Cardiac septum (tissue), 1 donor: ENCODE measurements around the gene LRRC28. TPM values are rescaled to one million over a fixed set of nuclear protein-coding genes. Genes with fewer than 3 reads are reported as not detected.

ENCODE experiments used
- DNase-seq: peaks from one replicate; pipeline ENCODE4 v3.0.0-alpha.2; 2020; ENCODE audit warnings: low spot score
- intact Hi-C: fragments of 100-400 bp; cut with DNase I; formaldehyde crosslinking; loops from one replicate; pipeline ENCODE4 v1.14.0; 2022
- total RNA-seq: library from RNA; stranded (reverse); fragmentation: NEBNext Ultra II Directional; extraction: Animal tissue kit (Norgen Biotek cat#: 25700); gene quantifications from one replicate; pipeline ENCODE4 v1.2.1, GENCODE V29; 2021
- donor health status: DM: no; HTN: no; CAD: no.

The LRRC28 gene
- total RNA-seq, 1 donor from 2014 or later = 20.9 TPM

DNA sequence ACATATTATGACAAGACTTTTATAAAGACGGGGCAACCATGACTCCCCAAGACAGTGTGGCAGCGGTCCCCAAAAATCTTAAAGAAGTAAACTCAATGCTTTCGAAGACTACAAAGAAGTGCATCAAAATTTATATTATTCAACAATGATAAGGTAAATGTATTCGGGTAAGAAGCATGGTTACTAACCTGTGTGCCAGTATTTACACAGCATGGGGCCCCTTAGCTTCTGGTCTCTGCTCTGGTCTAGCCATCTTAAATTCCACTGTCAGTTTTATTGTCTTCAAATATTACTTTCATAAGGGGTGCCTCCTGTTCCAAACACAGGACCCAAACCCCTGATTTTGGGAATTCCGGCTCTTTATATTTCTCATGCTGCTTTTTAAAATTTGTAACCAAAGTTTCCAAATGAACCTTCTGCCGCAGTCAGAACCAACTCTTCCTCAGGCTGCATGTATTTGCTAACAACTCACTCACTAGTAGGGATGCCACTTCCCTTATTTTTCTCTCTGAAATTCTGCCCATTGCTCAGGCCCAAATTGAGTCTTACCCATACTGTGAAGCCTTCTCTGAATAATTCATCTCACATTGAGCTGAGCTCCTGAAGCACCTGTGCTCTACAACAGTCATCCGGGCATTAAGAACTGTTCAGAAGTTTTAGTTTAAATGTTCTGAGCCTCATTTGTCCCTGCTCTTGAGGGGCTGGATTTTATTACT is 3.1 kb upstream of the LRRC28 start:
- no peak for DNase-seq
- intact Hi-C loops = no loop called here

DNA sequence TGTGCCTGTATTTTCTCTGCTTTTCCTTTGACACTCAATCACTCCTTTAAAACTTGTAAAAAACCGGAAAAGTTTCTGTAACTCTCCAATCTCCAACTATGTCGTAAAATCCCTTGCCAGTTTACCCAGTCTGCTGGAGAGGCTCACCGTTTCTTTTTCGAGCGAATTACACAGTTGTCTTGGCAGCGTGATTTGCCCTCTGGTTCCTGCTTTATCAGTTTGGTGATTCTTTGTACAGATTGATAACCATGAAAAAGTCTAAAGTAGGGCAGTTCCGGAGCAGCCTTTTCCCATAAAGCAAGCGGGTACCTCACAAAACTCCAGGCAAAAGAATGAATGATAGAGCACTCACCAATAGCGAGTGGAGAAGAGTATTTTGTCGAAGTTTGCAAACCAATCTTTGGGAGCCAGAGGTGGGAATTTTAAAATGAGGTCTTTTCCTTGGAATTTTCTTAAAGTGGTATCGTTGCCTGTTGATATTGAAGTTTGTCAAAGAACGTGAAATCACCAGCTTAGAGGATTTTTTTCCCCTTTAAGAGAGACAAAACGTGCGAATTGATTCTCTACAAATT is 1.9 kb upstream of the LRRC28 start, which contains the start of gene TTC23:
Gene TTC23 (minus strand): TSS at position 312 of the 572 bp plus-strand sequence. CDS start 20,869 bp downstream, outside the sequence.
- intact Hi-C loops = no loop called here
- no peak for DNase-seq

- intact Hi-C loops = no loop called here
- no peak for DNase-seq
Measured at GRCh38 chr15:99250001-99250400, 1.3 kb upstream of the LRRC28 start.

DNA sequence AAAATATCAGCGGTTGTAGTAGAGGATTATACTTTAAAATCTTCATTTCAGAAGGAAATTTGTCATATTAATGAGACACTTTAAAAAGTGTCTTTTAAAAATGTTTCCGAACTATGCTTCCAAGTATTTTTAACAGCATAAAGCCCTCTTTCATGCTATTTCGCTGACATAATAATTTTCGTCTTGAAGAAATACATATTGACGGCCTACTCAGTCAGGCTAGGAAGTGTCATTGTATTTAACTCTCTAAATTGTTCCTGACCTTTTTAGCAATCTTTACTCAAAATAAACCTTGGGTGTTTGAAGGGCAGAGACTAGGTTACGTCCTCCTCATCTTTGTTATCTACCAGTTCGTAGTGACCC is 806 bp upstream of the LRRC28 start:
- intact Hi-C loops = no loop called here
- no peak for DNase-seq

GRCh38 chr15:99252326-99252725 is 1.0 kb downstream of the LRRC28 start:
- intact Hi-C loops = no loop called here
- DNase-seq = no peak

GRCh38 chr15:99253381-99254090 is 2.3 kb downstream of the LRRC28 start:
- intact Hi-C loops = no loop called here

GRCh38 chr15:99257107-99257750 is 5.9 kb downstream of the LRRC28 start:
- intact Hi-C loops = no loop called here
- no peak for DNase-seq

More at GRCh38 chr15:99253381-99254090, 2.3 kb downstream of the LRRC28 start:
- no peak for DNase-seq

DNA sequence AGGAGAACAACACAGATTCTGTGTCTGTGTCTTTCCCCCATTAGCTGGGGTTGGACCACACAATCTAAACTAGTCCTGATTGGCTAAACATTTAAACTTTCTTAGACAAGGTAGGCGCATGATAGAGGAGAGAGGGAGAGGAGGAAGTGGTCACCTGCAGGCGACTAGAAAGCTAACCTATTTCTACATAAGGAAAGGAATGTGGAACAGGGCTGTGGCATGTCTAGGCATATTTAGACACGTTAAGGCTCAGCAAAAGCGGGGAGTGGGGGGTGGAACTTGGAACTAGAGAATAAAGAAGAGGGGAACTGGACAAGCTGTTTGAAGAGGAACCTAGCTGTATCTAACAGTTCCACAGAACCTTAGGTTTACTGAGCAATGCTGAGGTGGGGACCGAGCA is 12.8 kb downstream of the LRRC28 start:
- intact Hi-C loops = no loop called here
- no peak for DNase-seq

DNA sequence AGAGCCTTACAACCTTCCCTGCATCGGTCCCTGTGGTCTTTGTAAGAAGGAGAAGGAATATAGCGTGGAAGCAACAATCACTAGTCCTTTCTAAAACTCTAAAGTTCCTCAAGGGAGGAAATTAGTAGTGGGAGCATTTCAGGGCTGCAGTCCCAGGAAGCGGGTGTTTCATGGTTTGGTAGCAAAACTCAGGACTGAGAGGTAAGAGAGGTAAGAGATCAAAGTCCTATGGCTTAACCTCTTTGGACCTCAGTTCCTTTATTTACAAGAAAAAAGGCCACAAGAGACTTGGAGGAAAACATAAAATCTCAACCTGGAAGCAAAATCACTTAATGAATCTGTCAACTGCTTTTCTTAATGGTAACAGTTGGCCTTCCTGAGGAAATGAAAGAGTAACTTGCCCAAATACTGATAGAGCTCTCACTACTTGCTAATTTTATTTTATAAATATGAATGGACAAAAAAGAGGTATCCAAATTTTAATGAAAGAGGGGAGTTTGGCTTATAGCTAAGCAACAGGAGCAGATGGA is 14.3 kb downstream of the LRRC28 start:
- no peak for DNase-seq
- intact Hi-C loops = no loop called here

DNA sequence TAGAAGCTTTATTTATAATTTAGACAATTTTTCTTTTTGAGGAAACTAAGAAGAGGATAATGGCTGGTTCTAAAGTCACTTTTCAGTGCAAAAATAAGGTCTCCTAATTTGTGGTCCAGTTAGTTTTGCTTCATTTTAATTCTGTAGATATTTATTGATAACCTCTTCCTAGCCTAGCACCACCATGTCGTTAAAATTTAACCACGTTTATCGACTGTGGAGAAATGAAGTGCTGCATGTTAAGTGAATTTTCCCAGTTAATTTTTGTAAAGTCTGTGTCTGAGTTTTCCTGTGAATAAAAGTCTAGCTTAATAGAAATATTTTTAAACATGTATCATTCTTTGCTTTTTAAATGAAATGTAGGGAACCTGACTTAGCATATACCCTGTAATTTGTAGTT is 16.7 kb downstream of the LRRC28 start:
- intact Hi-C loops = no loop called here
- DNase-seq = no peak

DNA sequence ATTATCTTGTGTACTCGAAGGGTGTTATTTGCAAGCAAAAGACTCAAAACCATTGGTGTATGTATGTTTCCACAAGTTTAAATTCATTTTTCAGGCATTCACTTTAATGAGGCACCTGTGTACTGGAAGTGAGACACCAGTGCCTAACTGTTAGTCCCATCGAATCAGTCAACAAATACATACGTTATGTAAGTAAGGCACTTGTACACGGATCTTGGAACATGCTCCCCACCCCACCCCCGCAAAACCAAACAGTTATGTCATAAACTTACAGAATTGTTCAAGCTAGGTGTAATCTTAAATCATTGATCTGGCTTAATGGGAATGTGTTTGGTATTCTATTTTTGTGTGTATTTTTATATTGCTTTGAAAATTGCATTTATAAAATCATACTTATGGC is 17.1 kb downstream of the LRRC28 start:
- intact Hi-C loops = no loop called here
- DNase-seq = no peak

- no peak for DNase-seq
- intact Hi-C loops = loop anchor here (2.0 to 5.0 kb wide), 2 partner anchors 464 to 481 kb away; no protein-coding TSS in a partner anchor
Measured at GRCh38 chr15:99273801-99274200, 22.5 kb downstream of the LRRC28 start.

DNA sequence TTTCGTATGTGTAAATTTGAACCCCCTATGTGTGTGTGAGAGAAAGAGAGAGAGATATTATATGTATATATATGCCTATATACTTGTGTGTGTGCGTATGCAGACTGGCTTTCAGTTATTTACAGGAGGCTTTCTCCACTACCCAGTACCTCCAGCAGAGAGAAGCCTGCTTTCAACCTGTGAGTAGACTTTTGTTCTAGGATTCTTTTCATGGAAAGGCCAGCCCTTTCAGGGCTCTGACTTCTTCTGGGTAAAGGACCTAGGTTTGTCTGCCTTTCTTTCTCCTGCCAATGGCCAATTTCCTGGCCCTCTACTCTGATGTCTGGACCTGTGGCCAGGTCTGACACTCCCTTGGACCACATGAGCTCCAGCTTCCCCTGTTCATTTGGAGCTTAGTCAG is 23.8 kb downstream of the LRRC28 start:
- intact Hi-C loops = no loop called here
- DNase-seq = no peak

DNA sequence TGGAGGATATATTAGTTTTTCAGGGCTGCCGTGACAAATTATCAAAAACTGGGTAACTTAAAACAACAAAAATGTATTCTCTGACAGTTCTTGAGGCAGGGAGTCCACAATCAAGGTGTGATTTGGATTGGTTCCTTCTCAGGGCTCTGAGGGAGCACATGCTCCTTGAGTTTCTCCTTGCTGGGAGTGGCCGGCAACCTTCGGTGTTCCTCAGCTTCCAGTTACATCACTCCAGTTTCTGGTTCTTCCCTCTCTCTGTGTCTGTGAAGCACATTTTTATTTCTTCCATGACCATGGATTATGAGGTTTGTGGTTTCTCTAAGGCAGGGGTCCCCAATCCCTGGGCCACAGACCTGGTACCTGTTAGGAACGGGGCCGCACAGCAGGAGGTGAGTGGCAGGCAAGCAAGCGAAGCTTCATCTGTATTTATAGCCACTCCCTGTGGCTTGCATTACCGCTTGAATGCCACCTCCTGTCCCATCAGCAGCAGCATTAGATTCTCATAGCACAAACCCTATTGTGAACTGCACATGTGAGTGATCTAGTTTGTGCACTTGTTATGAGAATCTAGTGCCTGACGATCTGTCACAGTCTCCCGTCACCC is 24.3 kb downstream of the LRRC28 start:
- intact Hi-C loops = no loop called here
- no peak for DNase-seq

DNA sequence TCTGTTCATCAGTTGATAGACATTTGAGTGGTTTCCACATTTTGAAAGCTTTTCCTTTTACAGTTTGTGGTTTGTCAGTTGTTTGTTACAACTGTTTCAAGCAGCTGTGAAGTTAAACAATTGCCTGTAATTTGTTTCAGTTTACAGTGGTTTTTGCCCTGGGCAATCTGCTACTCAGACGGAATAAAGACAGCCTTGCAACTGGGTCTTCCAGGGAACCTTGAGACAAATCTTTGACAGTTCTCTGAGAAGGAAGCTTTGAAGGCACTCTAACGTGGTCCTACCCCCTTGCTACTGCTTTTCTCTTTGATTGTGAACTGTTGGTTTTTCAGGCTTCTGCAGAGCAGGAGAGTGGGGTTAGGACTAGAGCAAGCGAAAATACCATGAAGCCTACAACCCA is 28.0 kb downstream of the LRRC28 start:
- intact Hi-C loops = no loop called here
- DNase-seq = no peak

DNA sequence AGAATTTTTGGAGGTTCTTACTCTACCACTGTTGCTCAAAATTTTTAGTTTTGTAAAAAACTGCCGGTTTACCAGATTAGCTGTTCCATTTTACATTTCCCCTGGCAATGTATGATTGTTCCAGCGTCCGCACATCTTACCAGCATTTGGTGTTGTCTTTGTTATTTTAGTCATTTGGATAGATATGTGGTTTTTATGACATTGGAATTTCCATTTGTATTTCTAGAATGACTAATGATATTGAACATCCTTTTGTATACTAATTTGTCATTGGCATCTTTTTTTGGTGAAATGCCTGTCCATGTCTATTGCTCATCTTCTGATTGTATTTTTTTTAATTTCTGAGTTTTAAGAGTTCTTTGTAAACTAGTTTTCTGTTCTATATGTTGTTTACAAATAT is 28.5 kb downstream of the LRRC28 start:
- no peak for DNase-seq
- intact Hi-C loops = loop anchor here (10.0 kb wide), 1 partner anchor 285 kb away; the partner anchor contains the start of gene MEF2A

DNA sequence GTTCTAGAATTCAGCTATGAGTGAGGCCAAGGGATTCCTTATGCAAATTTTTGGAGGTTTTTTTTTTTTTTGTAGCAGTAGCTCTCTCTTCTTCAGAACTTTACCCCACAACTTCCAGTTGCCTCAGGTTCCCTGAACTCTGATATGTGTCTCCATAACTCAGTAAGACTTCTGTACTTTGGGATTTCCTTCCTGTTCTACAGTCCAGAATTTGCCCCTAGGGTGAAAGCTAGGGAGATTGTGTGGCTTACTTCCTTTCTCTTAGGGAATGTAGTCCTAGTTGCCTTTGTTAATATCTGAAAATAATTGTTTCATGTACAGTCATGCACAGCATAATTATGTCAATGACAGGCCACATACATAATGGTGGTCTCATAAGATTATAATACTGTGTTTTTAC is 30.8 kb downstream of the LRRC28 start:
- no peak for DNase-seq
- intact Hi-C loops = loop anchor here (10.0 kb wide), 1 partner anchor 283 kb away; the partner anchor contains the start of gene MEF2A

DNA sequence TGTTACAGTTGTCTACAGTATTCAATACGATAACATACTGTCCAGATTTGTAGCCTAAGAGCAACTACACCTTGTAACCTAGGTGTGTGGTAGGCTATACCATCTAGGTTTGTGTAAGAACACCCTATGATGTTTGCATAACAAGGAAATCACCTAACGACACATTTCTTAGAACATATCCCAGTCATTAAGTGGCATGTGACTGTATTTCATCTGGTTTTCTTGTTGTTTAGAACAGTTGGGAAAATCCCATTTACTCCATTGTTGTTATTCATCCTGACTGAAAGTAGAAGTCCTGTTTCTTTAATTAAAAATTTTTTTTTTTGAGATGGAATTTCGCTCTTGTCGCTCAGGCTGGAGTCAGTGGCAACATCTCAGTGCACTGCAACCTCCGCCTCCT is 31.3 kb downstream of the LRRC28 start:
- no peak for DNase-seq
- intact Hi-C loops = loop anchor here (10.0 kb wide), 1 partner anchor 282 kb away; the partner anchor contains the start of gene MEF2A

GRCh38 chr15:99283717-99284116 is 32.4 kb downstream of the LRRC28 start:
- intact Hi-C loops = loop anchor here (10.0 kb wide), 1 partner anchor 281 kb away; the partner anchor contains the start of gene MEF2A
- no peak for DNase-seq
